ENCODE data around the gene COL16A1.

COL16A1 gene

GRCh38 chr1:31615939-31616338 lies 87.9 kb downstream of the COL16A1 start:
- TF ChIP-seq TAF1 (IDR thresholded peaks at IDR 0.05; ENCODE audit: borderline replicate concordance, insufficient read depth, low read length) (no peak), FOXP2 (optimal IDR thresholded peaks at IDR 0.05; ENCODE audit: borderline replicate concordance, extremely low read depth, extremely low read length, insufficient read depth) (no peak), POLR2AphosphoS5 (IDR thresholded peaks at IDR 0.05; ENCODE audit: low read depth, low read length) (no peak), REST (IDR thresholded peaks at IDR 0.05; ENCODE audit: insufficient read depth in 1 of 2, low read depth in 2 of 2, low read length in 2 of 2) (no peak), SIN3A (IDR thresholded peaks at IDR 0.05; ENCODE audit: borderline replicate concordance, insufficient read depth, low read length) (no peak)

GRCh38 chr1:31615414-31615813 lies 88.4 kb downstream of the COL16A1 start:
- TF ChIP-seq SIN3A (IDR thresholded peaks at IDR 0.05; ENCODE audit: borderline replicate concordance, insufficient read depth, low read length) (no peak), FOXP2 (optimal IDR thresholded peaks at IDR 0.05; ENCODE audit: borderline replicate concordance, extremely low read depth, extremely low read length, insufficient read depth) (no peak), TAF1 (IDR thresholded peaks at IDR 0.05; ENCODE audit: borderline replicate concordance, insufficient read depth, low read length) (no peak)

DNA sequence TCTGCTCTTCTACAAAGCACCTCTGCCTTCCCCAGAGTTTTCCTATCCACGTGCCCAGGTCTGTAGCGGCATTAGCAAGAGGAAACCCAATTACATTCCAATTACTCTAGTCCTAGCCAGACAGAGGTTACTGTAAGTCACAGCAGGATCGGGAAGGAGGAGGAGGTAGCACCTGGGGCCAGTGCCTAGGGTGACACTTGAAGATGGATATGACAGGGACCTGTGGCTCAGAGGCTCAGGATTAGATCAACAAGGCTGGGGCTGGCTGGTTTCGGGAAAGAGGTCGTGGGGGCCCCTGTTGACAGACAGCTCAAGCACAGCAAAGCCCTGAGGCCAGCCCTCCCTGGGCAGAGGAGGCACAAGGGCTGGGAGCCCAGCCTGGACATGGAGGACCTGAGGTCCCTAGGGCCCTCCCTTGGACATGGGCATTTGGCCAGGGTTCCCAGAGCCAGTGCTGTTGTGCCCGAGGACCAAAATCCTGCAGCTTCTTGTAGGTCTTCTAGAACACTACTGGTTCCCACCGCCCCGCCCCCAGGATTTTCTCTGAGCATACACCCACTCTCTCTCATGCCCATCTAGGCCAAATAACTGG lies 89.3 kb downstream of the COL16A1 start:
- TF ChIP-seq POLR2AphosphoS5 (IDR thresholded peaks at IDR 0.05; ENCODE audit: low read depth, low read length) (no peak), SIN3A (IDR thresholded peaks at IDR 0.05; ENCODE audit: borderline replicate concordance, insufficient read depth, low read length) (no peak), REST (IDR thresholded peaks at IDR 0.05; ENCODE audit: insufficient read depth in 1 of 2, low read depth in 2 of 2, low read length in 2 of 2) (no peak), FOXP2 (optimal IDR thresholded peaks at IDR 0.05; ENCODE audit: borderline replicate concordance, extremely low read depth, extremely low read length, insufficient read depth) (no peak), TAF1 (IDR thresholded peaks at IDR 0.05; ENCODE audit: borderline replicate concordance, insufficient read depth, low read length) (no peak)

DNA sequence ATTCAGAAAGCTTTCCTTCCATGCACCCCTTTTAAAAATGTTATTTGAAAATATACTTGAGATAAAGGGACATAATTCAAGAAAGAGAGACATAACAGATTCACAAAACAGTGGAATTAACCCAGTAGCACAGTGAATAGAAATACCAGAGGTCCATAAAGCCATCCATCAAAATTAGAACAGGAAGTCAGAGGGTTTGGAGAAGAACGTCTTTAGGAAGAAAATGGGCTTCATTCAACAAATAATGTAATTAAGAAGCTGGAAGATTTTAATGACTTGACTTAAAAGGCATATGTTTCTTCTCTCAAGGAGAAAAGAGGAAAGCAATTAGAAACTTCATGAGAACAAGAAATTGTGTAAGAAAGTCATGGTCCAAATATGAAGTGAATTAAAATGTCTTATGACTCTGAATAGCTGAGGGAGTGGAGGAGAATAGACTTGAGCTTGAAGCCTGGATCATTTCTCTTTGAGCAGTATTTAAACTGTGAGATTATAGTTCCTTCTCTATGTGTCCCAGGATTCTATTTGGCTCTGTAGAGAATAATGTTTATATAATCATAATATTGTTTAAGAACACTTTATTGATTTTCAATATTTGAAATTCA lies 94.2 kb downstream of the COL16A1 start:
- TF ChIP-seq SIN3A (IDR thresholded peaks at IDR 0.05; ENCODE audit: borderline replicate concordance, insufficient read depth, low read length) (no peak), FOXP2 (optimal IDR thresholded peaks at IDR 0.05; ENCODE audit: borderline replicate concordance, extremely low read depth, extremely low read length, insufficient read depth) (no peak), POLR2AphosphoS5 (IDR thresholded peaks at IDR 0.05; ENCODE audit: low read depth, low read length) (no peak), REST (IDR thresholded peaks at IDR 0.05; ENCODE audit: insufficient read depth in 1 of 2, low read depth in 2 of 2, low read length in 2 of 2) (no peak), TAF1 (IDR thresholded peaks at IDR 0.05; ENCODE audit: borderline replicate concordance, insufficient read depth, low read length) (no peak)

GRCh38 chr1:31607360-31607759 lies 96.5 kb downstream of the COL16A1 start:
- TF ChIP-seq SIN3A (IDR thresholded peaks at IDR 0.05; ENCODE audit: borderline replicate concordance, insufficient read depth, low read length) (no peak), POLR2AphosphoS5 (IDR thresholded peaks at IDR 0.05; ENCODE audit: low read depth, low read length) (no peak), FOXP2 (optimal IDR thresholded peaks at IDR 0.05; ENCODE audit: borderline replicate concordance, extremely low read depth, extremely low read length, insufficient read depth) (no peak), TAF1 (IDR thresholded peaks at IDR 0.05; ENCODE audit: borderline replicate concordance, insufficient read depth, low read length) (no peak), REST (IDR thresholded peaks at IDR 0.05; ENCODE audit: insufficient read depth in 1 of 2, low read depth in 2 of 2, low read length in 2 of 2) (no peak)
